GM19193 (cell line): ENCODE results near the gene HPS5.

Experiments
- POLR2A ChIP-seq: IDR thresholded peaks from 4 replicates; pipeline ENCODE4 v1.6.1; 2011; ENCODE audit not compliant: insufficient read depth, insufficient read length; ENCODE audit errors: extremely low read depth

The HPS5 gene, protein sequence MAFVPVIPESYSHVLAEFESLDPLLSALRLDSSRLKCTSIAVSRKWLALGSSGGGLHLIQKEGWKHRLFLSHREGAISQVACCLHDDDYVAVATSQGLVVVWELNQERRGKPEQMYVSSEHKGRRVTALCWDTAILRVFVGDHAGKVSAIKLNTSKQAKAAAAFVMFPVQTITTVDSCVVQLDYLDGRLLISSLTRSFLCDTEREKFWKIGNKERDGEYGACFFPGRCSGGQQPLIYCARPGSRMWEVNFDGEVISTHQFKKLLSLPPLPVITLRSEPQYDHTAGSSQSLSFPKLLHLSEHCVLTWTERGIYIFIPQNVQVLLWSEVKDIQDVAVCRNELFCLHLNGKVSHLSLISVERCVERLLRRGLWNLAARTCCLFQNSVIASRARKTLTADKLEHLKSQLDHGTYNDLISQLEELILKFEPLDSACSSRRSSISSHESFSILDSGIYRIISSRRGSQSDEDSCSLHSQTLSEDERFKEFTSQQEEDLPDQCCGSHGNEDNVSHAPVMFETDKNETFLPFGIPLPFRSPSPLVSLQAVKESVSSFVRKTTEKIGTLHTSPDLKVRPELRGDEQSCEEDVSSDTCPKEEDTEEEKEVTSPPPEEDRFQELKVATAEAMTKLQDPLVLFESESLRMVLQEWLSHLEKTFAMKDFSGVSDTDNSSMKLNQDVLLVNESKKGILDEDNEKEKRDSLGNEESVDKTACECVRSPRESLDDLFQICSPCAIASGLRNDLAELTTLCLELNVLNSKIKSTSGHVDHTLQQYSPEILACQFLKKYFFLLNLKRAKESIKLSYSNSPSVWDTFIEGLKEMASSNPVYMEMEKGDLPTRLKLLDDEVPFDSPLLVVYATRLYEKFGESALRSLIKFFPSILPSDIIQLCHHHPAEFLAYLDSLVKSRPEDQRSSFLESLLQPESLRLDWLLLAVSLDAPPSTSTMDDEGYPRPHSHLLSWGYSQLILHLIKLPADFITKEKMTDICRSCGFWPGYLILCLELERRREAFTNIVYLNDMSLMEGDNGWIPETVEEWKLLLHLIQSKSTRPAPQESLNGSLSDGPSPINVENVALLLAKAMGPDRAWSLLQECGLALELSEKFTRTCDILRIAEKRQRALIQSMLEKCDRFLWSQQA

DNA sequence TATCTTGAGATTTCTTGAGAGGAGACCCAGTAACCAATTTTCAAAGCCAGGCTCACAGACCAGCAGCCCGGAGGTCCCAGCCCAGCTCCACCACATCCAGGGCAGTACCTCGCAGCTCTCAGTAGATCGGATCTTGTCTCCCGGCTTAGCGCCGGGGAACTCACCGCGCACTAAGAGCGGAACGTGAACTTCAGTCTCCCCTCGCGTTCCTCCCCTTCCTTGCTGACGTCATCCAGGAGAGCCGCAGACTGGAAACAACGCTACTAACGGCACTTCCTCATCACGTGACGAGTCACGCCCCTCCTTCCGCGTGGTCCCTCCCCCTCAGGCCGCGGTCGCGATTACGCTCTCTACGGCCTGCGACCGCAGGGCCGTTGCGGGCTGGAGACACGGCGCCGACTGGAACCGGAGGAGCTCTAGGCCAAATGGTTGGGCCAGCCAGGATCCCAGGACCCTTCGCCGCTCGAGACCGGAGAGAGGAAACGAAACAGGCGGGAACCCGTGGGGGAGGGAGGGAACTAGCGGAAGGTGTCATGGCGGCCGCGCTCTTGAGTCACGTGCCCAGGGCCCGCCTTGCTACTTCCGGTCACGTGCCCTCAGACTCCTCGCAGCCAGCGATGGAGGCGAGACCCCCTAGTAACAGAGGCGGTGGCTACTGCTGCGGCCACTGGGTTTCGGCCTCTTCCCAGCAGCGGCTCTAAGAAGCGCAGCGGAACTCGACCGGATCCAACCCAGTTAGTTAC is at the start of gene HPS5, which contains the start of gene GTF2H1:
Gene HPS5, minus strand, starts transcription at position 172 of the 743 bp plus-strand sequence. CDS start 4,282 bp downstream, outside the sequence.
Gene GTF2H1, plus strand, starts transcription at position 599 of the 743 bp plus-strand sequence. CDS start 10,508 bp downstream, outside the sequence.
- peak; percentile 99 for TF ChIP-seq POLR2A

- TF ChIP-seq POLR2A = no peak
These were observed 49.3 kb upstream of the HPS5 start for GRCh38 chr11:18371279-18371678.

GRCh38 chr11:18369398-18369797 is 47.5 kb upstream of the HPS5 start:
- no peak for TF ChIP-seq POLR2A

- TF ChIP-seq POLR2A = no peak
These were observed 46.3 kb upstream of the HPS5 start for GRCh38 chr11:18368221-18368620.

DNA sequence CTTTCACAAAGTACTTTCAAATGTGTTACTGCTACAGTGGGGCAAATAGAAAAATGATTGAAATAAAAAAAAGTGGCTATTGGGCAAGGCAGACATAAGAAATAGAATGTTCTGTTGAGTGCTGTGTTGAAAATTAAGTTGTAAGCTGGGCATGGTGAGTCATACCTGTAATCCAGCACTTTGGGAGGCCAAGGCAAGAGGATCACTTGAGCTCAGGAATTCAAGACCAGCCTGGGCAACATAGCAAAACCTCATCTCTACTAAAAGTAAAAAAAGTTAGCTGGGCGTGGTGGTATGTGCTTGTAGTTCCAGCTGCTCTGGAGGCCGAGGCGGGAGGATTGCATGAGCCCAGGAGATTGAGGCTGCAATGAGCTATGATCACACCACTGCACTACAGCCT is 45.5 kb upstream of the HPS5 start:
- no peak for TF ChIP-seq POLR2A

- TF ChIP-seq POLR2A = no peak
These were observed 44.3 kb upstream of the HPS5 start for GRCh38 chr11:18366286-18366685.

- no peak for TF ChIP-seq POLR2A
These were observed 43.8 kb upstream of the HPS5 start for GRCh38 chr11:18365741-18366140.

DNA sequence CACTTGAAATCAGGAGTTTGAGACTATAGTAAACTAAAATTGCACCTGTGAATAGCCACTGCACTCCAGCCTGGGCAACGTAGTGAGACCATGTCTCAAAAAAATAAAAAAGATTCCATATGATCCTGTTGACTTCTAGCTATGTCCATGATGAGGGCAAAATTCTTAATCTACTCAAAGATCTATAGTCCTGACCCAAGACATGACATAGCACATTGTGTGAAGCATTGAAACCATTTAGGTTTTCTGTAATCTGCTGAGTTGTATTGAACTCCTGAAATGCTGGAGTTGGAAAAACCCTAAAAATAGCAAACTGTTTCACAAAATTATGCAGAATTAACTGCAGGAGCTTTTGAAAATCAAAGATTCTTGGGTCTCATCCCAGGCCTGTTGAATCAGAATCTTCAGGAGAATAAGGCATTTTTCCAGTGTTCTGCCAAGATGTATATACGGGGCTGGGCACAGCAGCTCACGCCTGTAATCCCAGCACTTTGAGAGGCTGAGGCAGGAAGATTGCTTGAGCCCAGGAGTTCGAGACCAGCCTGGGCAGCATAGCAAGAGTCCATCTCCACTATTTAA is 42.6 kb upstream of the HPS5 start:
- TF ChIP-seq POLR2A = no peak

DNA sequence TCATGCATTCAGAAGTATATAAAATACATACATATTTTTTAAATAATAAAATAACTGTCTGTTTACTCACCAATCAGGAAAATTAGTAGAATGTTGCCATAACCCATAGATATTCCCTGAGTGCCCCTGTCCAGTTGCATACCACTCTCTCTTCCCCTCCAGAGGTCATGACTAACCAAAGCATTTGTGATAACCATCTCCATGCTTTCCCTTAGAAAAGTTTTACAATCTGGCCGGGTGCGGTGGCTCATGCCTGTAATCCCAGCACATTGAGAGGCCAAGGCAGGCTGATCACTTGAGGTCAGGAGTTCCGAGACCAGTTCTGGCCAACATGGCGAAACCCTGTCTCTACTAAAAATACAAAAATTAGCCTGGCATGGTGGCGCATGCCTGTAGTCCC is 39.2 kb upstream of the HPS5 start:
- no peak for TF ChIP-seq POLR2A

DNA sequence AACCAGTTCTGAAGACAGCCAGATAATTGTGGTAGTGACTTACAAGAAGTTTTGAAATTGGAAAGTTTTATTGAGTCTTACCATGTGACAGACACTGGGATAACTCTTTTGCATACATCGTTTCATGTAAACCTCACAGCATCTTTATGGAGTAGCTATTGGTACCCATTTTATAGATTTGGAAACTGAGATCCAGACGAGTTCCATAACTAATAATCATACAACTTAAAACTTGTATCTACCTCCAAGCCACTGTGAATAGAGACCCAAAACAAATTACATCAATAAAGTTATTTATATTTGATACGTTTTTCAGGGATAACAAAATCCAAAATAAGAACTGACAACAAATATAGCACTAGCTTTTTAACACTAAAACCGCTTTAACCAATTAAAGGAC is 36.7 kb upstream of the HPS5 start:
- TF ChIP-seq POLR2A = no peak

DNA sequence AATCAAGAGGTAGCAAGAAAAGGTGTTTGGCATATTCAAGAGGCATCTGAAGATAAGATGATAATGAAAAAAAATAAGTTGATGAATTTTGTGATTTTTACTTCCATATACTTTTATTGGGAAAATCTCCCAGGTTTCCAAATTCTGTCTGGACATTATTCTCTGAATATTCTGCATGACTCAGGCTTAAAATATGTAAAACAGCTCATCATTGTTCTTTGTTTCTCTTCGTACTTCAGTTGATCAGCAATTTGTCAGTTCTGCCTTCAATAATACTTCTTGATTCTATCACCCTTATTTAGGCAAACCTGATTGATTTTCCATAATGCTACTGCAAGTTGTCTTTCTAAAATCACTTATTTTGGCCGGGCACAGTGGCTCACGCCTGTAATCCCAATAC is 30.6 kb upstream of the HPS5 start:
- no peak for TF ChIP-seq POLR2A

DNA sequence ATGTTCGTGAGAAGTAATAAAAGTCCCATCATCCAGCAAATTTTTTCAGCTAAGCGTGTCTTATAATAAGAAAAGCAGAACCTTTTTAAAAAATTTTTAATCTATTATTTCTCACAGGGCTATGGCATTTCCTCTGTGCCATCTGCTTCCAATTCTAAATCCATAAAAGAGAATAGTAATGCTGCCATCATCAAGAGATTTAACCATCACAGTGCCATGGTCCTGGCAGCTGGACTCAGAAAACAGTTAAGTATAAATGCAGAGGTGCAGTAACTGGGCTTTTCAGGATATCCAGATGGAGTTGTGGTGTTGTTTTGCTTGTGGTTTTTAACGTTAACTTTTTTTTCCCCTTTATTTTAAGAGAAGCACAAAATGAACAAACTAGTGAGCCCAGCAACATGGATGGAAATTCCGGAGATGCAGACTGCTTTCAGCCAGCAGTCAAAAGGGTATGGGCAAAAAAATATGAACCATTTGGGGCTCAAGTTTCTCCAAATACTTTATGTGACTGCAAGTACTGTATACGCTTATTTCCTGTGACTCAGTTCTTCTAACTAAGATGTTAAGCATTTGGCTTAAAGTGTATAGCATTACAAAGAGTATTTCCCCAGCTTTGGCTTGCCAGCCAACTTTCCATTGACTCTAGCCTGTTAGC is 25.7 kb upstream of the HPS5 start:
- no peak for TF ChIP-seq POLR2A

- TF ChIP-seq POLR2A = no peak
These were observed 11.0 kb upstream of the HPS5 start for GRCh38 chr11:18332891-18333290.

GRCh38 chr11:18332302-18332701 is 10.4 kb upstream of the HPS5 start:
- TF ChIP-seq POLR2A = no peak
